GM12864 (cell line): ENCODE results near the gene SOCS4.
A peak's percentile ranks its signal among the peaks of the same experiment; 100 is the strongest.

Experiments
- DNase-seq: peaks from one replicate; pipeline ENCODE4 v3.0.0-alpha.2; 2011; ENCODE audit warnings: low read depth
- H3K4me3 ChIP-seq: 2 replicates; pipeline ENCODE4 v1.5.1; 2011; ENCODE audit warnings: mild to moderate bottlenecking, low read depth, low read length, control low read depth
- TF ChIP-seq, protein P1 (sequence below): IDR thresholded peaks from 2 replicates; pipeline ENCODE4 v1.5.1; 2011; ENCODE audit warnings: low read depth, mild to moderate bottlenecking, moderate library complexity, low read length, control low read depth, inconsistent platforms; ENCODE audit errors: missing control alignments

SOCS4 gene, protein sequence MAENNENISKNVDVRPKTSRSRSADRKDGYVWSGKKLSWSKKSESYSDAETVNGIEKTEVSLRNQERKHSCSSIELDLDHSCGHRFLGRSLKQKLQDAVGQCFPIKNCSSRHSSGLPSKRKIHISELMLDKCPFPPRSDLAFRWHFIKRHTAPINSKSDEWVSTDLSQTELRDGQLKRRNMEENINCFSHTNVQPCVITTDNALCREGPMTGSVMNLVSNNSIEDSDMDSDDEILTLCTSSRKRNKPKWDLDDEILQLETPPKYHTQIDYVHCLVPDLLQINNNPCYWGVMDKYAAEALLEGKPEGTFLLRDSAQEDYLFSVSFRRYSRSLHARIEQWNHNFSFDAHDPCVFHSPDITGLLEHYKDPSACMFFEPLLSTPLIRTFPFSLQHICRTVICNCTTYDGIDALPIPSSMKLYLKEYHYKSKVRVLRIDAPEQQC

DNA sequence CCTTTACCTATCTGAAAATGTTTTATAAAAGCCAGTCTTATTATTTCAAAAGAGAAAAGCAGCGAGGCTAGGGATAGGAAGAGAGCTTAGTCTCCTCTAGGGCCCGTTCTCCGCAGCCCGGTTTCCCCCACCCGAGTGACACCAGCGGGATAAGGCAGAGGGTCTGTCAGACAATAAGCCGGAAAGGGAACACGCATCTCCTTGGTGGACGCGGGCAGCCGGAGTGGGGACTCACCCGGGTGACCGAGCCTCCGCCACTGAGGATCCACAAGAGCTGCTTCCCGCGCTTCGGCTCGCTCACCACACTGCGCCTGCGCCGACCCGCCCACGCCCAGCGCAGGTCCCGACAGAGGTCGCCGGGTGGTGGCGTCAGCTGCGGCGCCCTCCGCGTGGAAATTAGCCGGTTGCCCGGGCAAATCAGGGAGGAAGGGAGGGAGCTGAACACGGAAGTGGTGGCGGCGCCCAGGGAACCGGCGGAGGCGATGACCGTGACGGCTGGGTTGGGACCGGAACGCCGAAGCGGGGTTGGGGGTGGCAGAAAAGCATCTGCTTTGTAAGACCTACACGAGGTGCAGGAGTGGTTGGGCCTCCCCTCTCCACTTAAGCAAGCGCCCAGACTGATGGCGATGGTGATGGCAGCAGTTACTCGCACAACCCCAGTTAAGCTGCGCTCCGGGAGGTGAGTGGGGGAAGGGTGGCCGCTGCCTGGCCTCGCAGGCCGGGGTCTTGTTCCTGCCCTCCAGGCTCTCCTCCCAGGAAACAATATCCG lies at the start of gene SOCS4, which contains the start of gene WDHD1:
Gene SOCS4 (plus strand): TSS at position 444 of the 769 bp plus-strand sequence. CDS start 15,806 bp downstream, outside the sequence.
Gene WDHD1 (minus strand): TSS at position 307 of the 769 bp plus-strand sequence. CDS start 312 bp downstream, outside the sequence.
- DNase-seq, result peak; percentile 81
- TF ChIP-seq, protein P1, sequence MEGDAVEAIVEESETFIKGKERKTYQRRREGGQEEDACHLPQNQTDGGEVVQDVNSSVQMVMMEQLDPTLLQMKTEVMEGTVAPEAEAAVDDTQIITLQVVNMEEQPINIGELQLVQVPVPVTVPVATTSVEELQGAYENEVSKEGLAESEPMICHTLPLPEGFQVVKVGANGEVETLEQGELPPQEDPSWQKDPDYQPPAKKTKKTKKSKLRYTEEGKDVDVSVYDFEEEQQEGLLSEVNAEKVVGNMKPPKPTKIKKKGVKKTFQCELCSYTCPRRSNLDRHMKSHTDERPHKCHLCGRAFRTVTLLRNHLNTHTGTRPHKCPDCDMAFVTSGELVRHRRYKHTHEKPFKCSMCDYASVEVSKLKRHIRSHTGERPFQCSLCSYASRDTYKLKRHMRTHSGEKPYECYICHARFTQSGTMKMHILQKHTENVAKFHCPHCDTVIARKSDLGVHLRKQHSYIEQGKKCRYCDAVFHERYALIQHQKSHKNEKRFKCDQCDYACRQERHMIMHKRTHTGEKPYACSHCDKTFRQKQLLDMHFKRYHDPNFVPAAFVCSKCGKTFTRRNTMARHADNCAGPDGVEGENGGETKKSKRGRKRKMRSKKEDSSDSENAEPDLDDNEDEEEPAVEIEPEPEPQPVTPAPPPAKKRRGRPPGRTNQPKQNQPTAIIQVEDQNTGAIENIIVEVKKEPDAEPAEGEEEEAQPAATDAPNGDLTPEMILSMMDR, result no peak
- peak within 1 kb of the TSS; percentile 85 for H3K4me3 ChIP-seq

DNA sequence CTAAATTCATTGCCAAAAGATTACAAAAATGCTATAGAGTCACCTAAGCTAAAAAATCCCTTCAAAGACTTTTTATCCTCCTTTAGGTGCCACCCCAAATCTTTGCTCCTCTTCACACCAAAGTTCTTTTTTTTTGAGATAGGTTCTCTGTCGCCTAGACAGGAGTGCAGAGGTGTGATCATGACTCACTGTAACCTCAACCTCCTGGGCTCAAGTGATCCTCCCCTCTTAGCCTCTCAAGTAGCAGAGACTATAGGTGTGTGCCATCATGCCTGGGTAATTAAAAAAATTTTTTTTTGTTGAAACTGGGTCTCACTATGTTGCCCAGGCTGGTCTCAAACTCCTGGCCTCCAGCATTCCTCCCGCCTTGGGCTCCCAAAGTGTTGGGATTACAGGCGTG lies 48.0 kb upstream of the SOCS4 start:
- TF ChIP-seq, protein P1, result no peak
- no peak for DNase-seq
- H3K4me3 ChIP-seq, result no peak overlapping the region

DNA sequence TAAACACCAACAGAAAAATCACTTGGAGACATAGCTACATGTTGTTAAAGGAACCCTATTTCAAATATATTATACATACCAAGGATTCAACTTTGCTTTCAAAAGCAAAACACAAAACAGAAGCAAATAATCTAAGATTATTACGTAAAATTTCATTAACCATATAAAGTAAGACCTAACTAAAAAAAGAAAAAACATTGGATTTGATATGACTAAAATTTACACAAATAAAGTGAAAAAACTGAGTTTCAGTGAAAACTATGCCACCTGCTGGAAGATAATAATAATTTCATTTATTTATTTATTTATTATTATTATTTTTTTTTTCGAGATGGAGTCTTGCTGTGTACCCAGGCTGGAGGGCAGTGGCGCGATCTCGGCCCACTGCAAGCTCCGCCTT lies 45.3 kb upstream of the SOCS4 start:
- DNase-seq, result no peak
- H3K4me3 ChIP-seq, result no peak overlapping the region
- TF ChIP-seq, protein P1, result no peak

DNA sequence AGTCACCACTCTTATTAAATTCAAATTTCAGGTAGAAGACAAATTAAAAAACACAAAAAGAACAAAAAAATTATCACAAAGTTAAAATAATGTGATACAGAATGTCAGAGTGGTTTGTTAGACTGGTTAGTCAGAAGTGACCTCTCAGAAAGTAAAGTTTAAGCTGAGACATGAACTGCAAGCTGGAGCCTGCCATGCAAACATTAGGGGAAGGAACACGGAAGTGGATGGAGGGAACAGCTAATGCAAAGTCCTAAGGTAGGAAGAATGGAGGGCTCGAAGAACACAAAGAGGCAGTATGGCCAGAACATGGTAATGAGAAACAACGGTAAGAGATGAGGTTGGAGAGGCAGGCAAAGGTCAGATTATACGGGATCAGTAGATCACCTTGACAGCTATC lies 41.9 kb upstream of the SOCS4 start:
- no peak overlapping the region for H3K4me3 ChIP-seq
- TF ChIP-seq, protein P1, result no peak
- DNase-seq, result no peak

DNA sequence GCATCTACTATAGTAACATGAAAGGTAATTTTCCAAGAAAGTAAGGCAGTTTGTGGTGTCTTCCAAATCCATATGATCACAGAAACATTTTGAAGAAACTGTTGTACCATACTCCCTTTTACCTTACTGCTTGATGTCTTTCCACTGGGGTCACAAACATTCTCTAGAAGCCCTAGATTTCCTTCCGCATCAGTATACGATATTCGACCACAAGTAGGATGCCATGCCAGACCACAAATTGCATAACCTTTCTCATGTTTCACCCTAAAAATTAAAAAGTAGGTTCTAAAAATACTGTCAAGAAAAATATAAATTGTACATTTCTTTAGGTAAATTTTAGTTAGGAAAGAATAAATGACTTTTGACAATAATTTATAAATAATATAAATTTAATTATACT lies 26.7 kb upstream of the SOCS4 start:
- TF ChIP-seq, protein P1, result no peak
- DNase-seq, result no peak
- no peak overlapping the region for H3K4me3 ChIP-seq

DNA sequence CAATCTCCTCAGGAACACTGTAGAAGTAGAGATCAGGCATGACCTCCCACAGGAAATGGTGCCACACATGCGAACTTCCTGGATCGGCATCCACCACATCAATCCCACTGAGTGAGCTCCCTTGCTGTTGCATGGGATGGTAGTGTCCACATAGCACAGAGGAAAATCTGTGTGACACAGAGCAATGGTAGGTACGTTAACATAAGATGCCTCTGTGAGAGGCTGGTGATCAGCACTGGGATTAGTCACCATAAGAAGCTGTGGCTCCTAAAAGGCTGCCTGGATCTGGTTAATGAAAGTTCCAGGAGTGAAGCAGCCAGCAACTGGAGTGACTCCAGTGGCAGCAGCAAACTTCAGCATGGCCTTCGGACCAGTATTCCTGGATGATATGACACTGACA lies 22.0 kb upstream of the SOCS4 start:
- TF ChIP-seq, protein P1, result no peak
- DNase-seq, result no peak
- H3K4me3 ChIP-seq, result no peak overlapping the region
